NK-92 treated with Interleukin-12 subunit alpha and Interleukin-12 subunit beta, amount 100 ng/mL, for 24 hours (cell line): Measurements from ENCODE around the gene LAMC2.
"Not testable (repeated sequence)": the region's sequence is repeated elsewhere in the genome, so short reads cannot be mapped to it uniquely, and the experiment has no call there.

ENCODE experiments used
- DNase-seq: peaks from one replicate; lab custom pipeline; 2025; lab: John Stamatoyannopoulos, UW

The LAMC2 gene

DNA sequence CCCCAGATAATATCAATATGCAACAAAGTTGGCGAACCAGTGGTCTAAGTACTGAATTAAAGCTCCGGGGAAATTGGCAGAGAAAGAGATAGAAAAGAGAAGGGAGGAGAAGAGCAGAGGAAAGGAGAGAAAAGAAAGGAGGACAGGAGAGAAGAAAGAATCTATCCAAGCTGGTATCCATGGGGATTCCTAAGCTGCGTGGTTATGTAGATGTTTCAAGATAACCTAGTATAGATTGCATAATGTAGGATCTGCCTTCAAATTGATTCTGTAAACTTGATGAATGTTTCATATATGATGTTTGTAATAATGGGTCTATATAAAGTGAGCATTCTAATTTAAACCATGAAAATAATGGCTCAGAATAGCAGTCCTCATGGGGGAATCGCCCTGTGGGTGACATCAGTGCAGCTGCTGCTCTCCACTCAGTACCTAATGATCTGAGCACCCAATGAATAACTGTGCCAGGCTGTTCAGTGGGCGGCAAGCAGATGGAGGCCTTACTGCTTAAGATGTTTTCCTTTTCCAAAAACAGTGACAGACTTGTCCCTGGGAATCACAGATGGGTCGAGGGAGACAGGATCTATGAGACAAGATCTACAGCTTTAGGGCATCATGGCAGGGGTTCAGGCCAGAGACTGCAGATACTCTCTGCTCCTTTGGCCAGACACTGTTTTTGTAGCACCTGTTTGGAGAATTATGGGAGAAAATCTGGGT is 78.0 kb downstream of the LAMC2 start:
- DNase-seq = no peak

DNA sequence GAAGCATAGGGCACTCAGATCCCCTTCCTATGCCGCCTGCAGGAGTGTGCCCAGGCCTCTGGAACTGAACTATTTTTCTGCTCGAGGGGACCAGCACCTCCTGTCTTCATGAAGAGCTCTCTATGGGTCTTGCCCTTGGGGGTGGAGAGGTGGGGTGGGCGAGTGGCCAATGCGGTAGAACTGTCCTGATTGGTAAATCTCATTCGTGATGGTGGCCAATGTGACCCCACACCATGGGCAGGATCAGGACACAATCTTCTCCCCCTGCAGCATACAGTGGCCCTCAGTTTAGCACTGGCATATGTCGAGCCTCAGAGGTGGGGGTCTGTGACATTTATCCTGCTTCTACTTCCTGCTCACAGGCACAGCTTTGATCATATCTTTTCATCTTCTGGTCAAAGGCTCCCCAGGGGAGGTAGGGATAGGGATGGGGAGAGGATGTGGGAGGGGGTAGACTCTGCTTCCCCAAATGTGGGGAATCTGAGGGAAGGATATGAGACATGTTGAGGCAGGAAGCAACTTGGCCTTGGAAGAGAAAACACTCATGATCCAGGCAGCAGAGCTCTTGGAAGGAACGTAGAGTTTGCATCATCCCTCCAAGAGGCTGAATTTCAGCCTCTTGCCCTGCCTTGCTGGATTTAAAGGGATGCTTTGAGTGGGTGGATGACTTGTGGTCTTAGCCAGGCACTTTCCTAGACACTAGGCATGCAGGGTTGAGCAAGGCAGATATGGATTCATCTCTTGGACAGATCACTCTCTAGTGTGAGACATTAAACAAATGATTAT is 81.8 kb downstream of the LAMC2 start:
- no peak for DNase-seq

DNA sequence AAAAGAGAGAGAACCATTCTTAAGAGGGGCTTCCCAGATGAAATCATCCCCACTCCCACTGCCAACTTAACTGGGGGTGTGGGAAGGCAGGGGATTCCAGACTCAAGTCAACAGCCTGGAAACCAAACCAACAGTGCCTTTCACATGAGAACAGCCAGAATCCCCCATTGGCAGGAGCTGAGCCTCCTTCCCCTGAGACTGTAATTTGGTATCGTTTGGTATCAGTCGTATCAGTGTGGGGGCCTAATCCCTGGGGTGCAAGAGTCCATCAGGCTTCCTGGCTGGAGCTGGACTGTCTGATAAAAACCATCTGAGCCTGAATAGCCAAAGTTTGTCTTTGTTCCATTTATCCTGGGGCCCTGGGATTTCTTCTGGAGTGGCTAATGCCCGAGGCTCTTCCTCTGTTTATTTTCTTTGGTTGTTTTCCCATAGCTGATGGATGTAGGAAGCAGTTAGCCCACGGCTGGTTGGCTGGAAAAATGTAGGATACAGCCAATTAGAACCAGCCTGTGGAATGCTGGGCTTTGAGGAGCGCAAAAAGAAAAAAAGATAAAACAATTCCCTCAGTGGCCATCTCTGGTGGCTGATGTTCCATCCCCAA is 84.6 kb downstream of the LAMC2 start:
- DNase-seq = no peak

DNA sequence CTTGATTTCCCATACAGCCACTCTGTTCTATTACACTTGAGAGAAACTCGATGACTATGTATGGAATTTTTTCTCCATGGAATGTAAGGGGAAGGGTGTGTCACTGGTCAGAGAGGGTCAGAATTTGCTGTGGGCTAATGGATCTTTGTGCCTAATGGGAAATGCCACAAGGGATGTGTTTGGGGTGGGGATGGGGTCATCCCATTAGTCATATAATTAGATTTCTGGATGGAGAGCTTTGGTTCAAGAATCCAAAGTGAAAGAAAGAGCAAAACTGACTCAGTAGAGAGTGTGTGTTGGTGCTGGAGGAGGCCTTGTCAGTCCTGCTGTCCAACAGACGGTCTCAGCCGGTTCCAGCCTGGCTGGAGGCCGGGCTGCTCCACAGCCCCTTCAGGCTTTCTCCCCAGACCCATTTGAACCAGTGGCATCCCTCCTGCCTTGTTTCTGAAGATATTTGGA is 86.4 kb downstream of the LAMC2 start:
- no peak for DNase-seq

DNA sequence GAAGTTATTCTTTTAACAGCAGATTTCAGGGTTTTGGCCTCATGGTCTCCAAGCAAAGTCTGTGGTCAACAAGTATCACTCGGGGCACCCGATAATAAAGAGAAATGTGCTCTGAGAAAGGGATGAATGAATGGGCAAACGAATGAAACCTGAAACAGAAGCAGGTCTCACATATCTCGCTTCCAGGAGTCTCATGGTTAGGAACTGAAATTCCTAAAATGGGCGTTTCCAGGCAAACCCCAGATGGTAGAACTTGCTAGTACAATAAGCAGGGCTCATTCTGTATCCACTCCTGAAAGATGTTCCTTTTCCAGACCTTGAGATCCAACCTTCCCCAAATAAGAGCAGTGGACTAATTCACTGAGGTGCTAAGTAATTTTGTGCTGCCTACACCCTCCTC is 87.2 kb downstream of the LAMC2 start:
- DNase-seq = no peak

DNA sequence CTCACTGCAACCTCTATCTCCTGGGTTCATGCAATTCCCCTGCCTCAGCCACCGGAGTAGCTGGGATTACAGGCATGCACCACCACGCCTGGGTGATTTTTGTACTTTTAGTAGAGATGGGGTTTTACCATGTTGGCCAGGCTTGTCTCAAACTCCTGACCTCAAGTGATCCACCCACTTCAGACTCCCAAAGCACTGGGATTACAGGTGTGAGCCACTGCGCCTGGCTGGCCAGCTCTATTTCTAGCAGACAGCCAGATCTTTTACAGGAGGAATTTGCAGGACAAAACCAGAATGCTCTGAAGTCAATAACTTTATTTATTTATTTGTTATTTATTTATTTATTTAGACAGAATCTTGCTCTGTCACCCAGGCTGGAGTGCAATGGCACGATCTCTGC is 87.9 kb downstream of the LAMC2 start:
- DNase-seq = not testable (repeated sequence)

DNA sequence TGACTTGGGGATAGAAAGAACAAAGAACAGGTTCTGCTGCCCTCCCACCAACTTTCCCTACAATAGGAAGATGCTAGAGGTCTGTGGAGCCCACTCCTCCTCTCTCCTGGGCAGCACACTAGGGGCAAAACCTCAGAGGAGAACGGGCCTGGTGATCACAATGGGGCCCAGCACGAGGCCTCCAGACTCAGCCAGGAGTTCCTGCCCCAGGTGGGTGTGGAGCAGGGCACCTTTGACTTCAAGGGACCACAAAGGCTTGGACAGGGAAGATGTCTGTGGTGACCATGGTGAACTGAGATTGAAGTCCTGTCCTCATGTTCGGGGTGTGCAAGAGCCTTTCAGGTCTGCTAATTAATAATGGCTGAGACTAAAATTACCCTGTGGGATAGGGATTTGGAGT is 88.8 kb downstream of the LAMC2 start:
- DNase-seq = no peak

DNA sequence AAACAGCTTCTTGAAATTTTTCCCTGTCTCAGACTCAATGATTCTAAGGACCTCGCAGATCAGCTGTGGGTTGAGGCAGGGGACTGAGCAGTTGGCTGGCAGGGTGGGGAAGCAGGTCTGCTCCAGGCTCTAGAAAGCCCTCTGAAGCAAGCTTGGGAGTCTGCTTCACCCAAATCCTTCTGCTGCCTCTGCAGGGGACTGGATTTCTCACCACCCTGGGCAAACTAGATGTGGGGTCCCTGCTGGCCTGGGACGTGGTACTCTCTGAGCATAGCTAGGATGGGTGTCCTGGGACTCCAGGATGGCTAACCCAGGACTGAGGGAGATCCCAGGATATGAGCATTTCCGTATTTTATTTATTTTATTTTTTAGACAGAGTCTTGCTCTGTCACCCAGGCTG is 89.3 kb downstream of the LAMC2 start:
- DNase-seq = no peak

DNA sequence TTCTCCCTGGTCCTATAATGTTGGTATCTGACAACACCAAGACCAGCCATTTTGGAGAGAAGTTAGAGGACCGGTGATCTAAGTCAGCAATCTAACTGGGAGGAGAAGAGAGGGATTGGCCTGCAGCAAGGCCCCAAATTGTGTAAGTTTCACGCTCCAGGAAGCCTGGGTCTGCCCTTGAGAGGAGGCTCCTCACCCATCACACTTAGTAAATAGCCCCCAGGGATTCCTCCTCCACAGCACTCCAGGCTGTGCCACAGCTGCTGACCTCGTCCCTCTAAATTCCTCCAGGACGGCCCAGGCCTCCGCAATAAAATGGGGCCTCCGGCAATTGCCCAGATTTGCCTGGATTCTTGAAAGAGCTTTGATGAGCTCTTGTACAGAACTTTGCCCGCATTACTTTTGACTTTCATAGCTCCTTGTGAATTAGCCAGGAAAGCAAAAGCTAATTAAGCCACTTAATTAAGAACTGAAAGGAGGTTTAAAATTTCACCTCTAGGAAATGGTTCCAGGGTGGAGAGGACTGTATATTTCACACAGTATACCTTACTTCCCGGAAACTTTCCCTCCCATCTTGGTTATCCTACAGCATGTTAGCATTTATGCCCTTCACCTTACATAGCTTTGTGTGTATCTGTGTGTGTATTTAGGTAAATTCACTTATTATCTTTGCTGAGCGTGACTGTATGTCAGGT is 90.5 kb downstream of the LAMC2 start:
- DNase-seq = no peak

DNA sequence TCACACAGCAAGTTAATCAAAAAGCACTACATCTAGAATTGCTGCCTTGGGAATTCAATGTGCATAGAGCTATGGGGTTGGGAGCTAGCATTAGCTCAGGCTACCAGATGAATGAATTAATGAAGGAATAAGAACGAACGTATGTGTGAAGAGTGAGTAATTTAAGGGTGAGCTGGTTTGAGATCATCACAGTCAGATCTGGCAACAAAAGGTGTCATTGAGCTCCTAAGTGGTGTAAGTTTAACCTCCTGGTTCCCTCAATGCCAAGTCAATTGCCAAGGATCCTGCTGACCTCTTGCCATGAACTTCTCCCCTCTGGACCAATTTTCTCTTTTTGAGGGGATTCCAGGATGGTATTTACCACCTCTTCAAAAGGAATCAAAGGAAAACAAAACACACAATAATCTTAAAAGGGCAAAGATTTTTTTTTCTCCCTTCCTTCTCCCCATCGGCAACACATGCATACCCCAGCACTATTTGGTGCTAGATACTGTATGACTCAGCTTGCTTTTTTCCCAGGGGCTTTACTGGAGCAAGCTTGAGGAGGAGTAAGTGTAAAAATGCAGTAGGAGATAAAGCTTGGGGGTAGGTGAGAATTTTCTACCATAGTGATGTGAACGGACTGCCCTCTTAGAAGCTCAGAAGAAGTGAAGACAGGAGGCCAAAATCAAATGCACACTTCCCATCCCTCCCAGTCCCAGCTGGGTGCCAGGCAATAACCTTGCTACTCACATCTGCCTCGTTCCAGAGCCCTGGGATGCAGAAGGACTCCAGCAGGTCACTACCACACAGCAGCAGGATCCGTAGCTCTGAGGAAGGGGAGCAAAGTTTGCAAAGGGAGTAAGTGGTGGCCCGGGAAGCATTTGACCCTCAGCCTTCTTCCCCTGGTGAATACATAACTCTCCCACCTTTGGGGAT is 92.0 kb downstream of the LAMC2 start:
- DNase-seq = no peak

DNA sequence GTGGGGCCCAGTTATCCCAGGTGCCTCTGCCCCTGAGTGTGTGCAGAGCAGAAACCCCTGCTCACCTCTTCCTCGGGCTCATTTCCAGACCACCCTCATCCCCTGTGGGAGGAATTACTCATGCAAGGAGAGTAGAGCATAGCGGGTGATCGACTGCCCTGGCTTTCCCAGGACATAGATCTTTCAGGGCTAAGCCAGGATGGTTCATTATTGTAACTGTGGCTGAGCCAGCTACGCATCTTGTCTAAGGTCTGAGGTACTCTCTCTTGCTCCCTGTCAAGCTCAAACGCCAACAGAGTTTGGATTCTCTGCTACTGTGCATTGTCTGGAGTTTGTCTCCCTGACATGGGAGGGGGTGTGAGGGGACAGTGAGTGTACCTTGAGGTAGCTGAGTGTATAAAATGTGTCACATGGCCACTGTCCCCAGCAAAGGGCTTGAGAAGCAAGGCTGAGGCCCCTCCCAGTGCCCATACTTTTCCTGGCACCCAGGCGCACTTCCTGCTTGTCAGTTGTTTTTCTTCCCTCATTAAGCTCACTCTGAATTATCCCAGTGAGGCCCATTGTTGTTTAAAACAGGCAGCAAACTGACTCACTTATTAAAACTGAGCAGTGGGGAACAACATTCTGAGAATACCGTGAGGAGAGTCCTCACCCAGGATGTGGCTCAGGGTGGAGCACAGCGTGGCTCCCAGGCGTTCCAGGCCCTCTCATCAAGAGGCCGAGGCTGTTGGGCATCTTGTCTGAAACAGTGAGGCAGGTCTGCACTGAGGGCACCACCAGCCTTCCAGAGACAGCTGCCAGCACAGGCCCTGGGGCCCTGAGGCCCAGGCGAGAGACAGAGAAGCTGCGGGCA is 92.9 kb downstream of the LAMC2 start:
- DNase-seq = no peak

DNA sequence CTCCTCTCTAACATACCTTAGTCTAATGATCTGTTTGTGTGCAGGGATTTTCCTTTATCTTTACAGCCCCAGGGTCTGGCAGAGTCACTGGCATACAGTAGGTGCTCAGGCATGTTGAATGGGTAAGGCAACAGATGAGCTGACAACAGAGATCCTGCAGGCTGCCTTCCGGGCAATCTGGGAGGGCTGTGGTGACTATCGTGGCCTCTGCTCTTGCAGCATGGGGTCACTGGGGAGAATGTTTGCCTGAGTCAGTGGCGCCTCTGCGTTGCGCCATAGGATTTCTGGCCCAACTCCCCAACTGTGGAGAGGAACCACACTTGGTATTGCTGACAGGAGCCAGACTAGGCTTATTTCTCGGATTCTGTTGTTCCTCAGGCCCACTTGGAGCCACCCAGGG is 93.8 kb downstream of the LAMC2 start:
- DNase-seq = no peak

DNA sequence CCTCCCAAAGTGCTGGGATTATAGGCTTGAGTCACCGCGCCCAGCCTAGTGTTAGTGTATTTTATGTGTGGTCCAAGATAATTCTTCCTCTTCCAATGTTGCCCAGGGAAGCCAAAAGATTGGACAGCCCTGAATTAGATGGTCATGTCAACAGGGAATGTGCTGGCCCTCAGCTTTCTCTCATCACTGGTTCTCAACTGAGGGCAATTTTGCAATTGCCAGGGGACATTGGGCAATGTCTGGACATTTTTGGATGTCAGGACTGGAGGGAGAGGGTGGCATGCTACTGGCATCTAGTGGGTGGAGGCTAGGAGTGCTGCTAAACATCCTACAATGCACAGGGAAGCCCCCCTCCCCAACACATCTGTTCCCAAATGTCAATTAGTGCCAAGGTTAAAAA is 95.0 kb downstream of the LAMC2 start:
- no peak for DNase-seq

DNA sequence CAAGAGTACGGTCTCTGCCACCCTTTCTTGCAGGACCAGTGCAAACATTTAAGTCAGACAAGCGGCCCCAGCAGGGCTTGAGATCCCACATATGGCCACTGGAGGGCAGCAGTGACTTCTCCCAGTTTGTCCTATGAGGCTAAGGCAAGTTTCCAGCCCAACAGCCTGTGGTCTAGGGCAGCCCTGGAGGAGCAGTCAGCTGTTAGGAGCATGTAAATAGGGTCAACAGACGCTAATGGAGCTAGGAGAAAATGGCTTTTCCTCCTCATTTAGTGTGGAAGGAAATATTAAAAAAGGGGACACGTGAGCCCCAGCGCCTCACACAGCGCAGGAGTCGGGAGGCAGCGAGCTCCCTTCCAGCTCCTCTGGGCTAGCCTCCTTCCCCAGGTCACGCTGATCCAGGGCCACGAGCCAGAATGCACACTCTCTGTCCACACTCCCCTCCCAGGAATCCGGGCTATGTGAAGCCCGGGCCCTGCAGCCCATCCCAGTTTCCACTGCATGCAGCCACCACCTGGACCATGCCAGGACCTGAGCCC is 95.6 kb downstream of the LAMC2 start:
- peak; percentile 33 for DNase-seq

DNA sequence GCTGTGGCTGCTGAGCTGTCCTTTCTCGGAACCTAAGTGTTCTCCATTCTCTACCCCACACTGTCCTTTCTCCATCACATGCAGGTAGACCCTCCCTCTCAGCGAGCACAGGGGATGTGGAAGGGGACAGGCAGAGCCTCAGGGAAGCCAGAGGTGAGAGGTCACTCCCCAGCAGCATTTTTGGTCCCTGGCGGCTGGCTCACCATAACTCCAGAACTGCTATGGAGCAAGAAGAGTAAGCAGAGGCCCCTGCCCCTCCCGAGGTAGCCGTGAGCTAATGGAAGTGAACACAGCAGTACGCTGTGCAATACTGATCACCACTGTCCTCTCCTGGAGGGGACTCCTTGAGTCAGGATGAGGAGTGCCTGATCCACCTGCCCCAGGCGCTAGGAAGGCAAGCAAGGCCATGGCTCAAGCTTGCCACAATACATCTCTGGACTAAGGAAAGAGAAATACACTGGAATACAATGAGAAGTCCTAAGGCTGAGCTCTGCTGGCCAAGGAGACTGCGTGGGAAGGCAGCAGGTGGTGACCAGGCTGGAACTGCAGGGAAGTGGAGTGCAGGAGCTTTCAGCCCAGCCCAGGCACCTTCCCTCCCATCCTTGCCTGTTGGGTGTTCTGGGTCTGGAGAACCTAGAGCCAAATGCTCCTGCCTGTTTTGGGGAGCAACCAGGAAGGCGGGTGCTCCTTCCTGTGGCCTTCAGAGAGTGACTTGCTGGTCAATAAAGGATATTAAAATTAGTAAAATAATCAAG is 96.2 kb downstream of the LAMC2 start:
- no peak for DNase-seq

DNA sequence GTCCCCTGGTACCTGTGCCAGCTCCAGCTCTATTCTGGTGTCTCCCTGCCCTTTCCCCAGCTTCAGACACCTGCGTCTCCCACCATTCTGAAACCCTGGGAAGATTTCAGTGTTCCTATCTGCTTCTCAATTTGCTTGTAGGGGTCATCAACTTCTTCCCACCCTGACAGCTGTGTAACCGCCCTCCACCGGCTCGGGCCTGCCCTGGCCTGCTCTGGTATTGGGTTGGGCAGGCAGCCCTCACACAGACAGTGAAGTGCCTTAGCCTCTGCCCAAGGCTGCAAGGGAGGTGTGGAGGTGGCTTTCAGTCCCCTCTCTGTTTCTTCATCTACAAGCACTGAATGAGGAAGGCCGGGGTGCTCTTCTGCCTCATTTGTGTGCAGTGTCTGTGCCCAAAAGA is 97.2 kb downstream of the LAMC2 start:
- DNase-seq = no peak

DNA sequence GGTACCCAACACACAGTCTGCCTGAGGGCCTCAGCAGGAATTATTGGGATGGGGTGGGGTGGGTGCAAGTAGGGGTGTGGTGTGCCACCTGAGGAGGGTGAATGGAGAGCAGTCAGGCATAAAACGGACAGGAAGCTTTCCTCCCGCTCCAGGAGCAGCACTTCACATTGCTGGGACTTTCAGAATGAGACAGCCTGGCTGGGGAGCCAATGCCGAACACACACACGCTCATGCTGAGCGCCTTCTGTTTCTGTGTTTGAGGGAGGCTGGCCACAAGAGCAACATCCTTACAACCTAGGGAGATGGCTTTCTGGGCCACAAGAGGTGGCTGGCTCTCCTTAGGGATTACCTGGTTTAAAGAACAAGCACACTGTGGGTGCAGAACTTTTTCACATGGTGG is 98.0 kb downstream of the LAMC2 start:
- DNase-seq = no peak

DNA sequence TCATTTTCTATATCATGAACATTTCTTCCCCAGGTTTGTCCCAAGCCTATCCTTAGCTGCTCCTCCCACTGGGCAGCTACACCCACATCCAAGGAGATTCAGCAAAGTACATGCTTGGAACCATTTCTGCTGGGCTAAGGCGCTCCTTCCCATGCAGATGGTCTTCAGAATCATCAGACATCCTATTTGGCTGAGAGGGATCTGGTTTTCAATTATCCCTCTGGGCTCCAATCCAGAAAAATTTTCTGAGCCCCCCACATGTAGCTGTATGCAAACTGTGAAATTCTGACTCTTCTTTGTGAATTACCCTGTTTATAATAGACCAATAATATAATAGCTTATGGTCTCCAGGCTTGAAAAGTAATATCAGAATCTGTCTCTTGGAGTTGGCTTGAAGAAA is 99.2 kb downstream of the LAMC2 start:
- DNase-seq = no peak

DNA sequence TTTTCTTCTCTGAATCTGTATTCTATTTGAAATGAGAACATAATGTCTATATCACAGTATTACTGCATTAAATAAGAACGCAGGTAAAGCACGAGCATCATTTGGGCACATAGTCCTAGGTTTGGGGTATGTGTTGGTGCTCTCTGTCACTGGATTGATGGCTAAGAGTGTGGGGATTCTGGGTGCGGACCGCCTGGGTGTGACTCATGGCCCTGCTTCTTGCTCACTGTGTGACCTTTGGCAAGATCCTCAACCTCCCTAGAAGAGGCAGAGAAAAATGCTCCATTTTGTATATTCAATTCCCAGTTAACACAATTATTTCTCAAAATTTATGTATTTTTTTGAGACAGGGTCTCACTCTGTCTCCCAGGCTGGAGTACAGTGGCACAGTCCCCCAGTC is 99.7 kb downstream of the LAMC2 start:
- DNase-seq = no peak
